ENCODE measurements around the gene CTPS1. TPM values are rescaled to one million over a fixed set of nuclear protein-coding genes. Genes with fewer than 3 reads are reported as not detected.

The CTPS1 gene
- total RNA-seq, 1 experiment from 2014 or later = 73.4 TPM

DNA sequence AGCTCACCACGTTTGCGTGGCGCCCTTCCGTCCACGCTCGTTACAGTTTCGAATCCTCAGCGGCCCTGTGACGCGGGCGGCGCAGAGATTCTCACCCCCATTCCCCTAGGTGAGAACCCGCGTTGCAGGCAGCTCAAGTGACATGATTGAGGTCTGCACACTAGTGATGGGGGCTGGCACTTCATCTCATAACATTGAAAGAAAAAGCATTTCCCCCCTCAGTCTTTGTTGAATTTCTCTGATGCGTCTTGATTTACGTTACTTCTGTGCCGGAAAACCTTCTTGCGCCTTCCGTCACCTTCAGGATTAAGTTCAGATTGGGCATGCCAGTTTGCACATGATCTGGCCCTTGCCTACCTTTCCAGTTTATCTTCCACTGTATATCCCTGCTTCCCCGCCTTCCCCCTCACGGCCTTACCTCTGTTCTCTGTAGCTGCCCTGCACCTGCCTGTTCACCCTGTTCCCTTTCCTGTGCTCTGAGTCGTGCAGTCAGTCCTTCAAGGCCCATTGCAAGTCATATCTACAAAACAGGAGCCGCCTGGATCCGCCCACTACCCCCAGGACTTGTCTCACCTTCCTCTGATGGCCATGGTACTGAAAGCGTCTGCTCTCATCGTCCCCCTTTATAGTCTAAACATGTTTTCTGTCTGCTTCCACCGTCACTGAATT, 1.1 kb downstream of the CTPS1 start:
- ChIA-PET CTCF (interaction anchor here (0.8 to 2.7 kb wide), 7 partner anchors 23 to 206 kb away, joined by 3 to 17 read pairs (median 8); partner anchors contain the start of genes CITED4 and SLFNL1), POLR2A (interaction anchor here (0.7 to 1.5 kb wide), 3 partner anchors 119 to 1586 kb away, joined by 3 to 11 read pairs (median 3); partner anchors contain the start of genes CITED4 and NFYC)

DNA sequence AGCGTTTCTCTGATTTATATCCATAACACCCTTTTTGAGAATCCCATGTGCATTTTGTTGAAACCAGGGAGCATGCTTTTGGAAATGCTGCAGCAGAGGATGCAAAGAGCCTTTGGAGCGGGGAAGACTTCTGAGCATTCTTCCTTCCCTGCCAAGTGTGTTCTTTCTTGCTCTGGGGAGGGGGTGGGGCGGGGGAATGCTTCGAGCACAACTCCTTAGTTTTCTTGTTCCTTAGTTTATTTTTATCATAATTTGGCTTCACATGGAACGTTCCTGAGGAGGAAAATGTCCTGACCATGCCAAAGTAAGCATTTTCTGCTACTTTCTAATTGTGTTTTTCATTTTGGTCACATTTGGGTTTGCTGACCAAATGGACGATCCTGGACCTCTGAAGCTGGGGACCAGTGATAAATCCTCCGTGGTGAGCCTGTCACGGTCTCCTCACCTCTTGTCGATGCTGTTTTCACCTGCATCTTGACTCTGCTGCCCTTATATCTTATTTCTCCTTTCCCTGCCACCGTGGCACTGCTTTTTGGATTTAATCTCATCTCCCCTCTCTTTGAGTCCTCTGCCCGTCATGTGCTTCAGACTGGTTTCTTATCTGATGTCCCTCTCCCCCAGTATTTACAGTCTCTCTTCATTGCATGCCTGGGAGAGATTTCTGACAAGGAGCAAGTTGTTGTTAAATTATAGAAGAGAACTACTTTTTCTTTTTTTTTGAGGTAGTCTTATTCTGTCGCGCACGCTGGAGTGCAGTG, 2.4 kb downstream of the CTPS1 start:
- DNase-seq (ENCODE audit: low spot score) = no peak
- ChIA-PET POLR2A (no interaction called here), CTCF (interaction anchor here (0.5 to 1.9 kb wide), 3 partner anchors 17 to 33 kb away, joined by 3 to 5 read pairs (median 3); no protein-coding TSS in a partner anchor)
- peak overlapping the region; percentile 83; the same call in 1 of the 2 replicates for H3K4me3 Mint-ChIP-seq
- no peak overlapping the region for H3K27ac Mint-ChIP-seq
- ATAC-seq = no peak
- H3K27me3 Mint-ChIP-seq (ENCODE audit: low read depth) = no peaks in the 10 kb centered on the region
- no peaks in the 10 kb centered on the region for H3K9me3 Mint-ChIP-seq
- H3K4me1 Mint-ChIP-seq = peaks cover 23% of the 10 kb centered on the region
- peaks cover 38% of the 10 kb centered on the region for H3K36me3 Mint-ChIP-seq
- TF ChIP-seq, protein P1, sequence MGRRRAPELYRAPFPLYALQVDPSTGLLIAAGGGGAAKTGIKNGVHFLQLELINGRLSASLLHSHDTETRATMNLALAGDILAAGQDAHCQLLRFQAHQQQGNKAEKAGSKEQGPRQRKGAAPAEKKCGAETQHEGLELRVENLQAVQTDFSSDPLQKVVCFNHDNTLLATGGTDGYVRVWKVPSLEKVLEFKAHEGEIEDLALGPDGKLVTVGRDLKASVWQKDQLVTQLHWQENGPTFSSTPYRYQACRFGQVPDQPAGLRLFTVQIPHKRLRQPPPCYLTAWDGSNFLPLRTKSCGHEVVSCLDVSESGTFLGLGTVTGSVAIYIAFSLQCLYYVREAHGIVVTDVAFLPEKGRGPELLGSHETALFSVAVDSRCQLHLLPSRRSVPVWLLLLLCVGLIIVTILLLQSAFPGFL (CRISPR knock-in tag; IDR thresholded peaks at IDR 0.05; ENCODE audit: borderline replicate concordance) = no peak
- TF ChIP-seq, protein P2, sequence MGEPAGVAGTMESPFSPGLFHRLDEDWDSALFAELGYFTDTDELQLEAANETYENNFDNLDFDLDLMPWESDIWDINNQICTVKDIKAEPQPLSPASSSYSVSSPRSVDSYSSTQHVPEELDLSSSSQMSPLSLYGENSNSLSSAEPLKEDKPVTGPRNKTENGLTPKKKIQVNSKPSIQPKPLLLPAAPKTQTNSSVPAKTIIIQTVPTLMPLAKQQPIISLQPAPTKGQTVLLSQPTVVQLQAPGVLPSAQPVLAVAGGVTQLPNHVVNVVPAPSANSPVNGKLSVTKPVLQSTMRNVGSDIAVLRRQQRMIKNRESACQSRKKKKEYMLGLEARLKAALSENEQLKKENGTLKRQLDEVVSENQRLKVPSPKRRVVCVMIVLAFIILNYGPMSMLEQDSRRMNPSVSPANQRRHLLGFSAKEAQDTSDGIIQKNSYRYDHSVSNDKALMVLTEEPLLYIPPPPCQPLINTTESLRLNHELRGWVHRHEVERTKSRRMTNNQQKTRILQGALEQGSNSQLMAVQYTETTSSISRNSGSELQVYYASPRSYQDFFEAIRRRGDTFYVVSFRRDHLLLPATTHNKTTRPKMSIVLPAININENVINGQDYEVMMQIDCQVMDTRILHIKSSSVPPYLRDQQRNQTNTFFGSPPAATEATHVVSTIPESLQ (CRISPR knock-in tag; IDR thresholded peaks at IDR 0.05) = no peak
- TF ChIP-seq, protein P3, sequence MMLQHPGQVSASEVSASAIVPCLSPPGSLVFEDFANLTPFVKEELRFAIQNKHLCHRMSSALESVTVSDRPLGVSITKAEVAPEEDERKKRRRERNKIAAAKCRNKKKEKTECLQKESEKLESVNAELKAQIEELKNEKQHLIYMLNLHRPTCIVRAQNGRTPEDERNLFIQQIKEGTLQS (CRISPR knock-in tag; conservative IDR thresholded peaks at IDR 0.05) = no peak
- TF ChIP-seq TCF7 (CRISPR knock-in tag; IDR thresholded peaks at IDR 0.05; ENCODE audit: low read depth) (no peak), CBFB (CRISPR knock-in tag; IDR thresholded peaks at IDR 0.05; ENCODE audit: low read depth) (no peak), TEAD4 (CRISPR knock-in tag; IDR thresholded peaks at IDR 0.05) (no peak)
- TF ChIP-seq, protein P4, sequence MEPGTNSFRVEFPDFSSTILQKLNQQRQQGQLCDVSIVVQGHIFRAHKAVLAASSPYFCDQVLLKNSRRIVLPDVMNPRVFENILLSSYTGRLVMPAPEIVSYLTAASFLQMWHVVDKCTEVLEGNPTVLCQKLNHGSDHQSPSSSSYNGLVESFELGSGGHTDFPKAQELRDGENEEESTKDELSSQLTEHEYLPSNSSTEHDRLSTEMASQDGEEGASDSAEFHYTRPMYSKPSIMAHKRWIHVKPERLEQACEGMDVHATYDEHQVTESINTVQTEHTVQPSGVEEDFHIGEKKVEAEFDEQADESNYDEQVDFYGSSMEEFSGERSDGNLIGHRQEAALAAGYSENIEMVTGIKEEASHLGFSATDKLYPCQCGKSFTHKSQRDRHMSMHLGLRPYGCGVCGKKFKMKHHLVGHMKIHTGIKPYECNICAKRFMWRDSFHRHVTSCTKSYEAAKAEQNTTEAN (CRISPR knock-in tag; IDR thresholded peaks at IDR 0.05) = no peak
- TF ChIP-seq, protein P5, sequence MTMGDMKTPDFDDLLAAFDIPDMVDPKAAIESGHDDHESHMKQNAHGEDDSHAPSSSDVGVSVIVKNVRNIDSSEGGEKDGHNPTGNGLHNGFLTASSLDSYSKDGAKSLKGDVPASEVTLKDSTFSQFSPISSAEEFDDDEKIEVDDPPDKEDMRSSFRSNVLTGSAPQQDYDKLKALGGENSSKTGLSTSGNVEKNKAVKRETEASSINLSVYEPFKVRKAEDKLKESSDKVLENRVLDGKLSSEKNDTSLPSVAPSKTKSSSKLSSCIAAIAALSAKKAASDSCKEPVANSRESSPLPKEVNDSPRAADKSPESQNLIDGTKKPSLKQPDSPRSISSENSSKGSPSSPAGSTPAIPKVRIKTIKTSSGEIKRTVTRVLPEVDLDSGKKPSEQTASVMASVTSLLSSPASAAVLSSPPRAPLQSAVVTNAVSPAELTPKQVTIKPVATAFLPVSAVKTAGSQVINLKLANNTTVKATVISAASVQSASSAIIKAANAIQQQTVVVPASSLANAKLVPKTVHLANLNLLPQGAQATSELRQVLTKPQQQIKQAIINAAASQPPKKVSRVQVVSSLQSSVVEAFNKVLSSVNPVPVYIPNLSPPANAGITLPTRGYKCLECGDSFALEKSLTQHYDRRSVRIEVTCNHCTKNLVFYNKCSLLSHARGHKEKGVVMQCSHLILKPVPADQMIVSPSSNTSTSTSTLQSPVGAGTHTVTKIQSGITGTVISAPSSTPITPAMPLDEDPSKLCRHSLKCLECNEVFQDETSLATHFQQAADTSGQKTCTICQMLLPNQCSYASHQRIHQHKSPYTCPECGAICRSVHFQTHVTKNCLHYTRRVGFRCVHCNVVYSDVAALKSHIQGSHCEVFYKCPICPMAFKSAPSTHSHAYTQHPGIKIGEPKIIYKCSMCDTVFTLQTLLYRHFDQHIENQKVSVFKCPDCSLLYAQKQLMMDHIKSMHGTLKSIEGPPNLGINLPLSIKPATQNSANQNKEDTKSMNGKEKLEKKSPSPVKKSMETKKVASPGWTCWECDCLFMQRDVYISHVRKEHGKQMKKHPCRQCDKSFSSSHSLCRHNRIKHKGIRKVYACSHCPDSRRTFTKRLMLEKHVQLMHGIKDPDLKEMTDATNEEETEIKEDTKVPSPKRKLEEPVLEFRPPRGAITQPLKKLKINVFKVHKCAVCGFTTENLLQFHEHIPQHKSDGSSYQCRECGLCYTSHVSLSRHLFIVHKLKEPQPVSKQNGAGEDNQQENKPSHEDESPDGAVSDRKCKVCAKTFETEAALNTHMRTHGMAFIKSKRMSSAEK (CRISPR knock-in tag; IDR thresholded peaks at IDR 0.05; ENCODE audit: borderline replicate concordance) = no peak

More for the DNA sequence above, 1.1 kb downstream of the CTPS1 start:
- TF ChIP-seq, protein P2 (CRISPR knock-in tag; IDR thresholded peaks at IDR 0.05) = no peak
- no peak for TF ChIP-seq NR2C2 (CRISPR knock-in tag; IDR thresholded peaks at IDR 0.05)
- TF ChIP-seq, protein P6, sequence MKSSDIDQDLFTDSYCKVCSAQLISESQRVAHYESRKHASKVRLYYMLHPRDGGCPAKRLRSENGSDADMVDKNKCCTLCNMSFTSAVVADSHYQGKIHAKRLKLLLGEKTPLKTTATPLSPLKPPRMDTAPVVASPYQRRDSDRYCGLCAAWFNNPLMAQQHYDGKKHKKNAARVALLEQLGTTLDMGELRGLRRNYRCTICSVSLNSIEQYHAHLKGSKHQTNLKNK (CRISPR knock-in tag; IDR thresholded peaks at IDR 0.05) = no peak
- TF ChIP-seq, protein P7, sequence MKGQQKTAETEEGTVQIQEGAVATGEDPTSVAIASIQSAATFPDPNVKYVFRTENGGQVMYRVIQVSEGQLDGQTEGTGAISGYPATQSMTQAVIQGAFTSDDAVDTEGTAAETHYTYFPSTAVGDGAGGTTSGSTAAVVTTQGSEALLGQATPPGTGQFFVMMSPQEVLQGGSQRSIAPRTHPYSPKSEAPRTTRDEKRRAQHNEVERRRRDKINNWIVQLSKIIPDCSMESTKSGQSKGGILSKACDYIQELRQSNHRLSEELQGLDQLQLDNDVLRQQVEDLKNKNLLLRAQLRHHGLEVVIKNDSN (CRISPR knock-in tag; IDR thresholded peaks at IDR 0.05) = no peak
- TF ChIP-seq RORB (CRISPR knock-in tag; IDR thresholded peaks at IDR 0.05) = no peak
- no peak for TF ChIP-seq ESRRA (CRISPR knock-in tag; IDR thresholded peaks at IDR 0.05; ENCODE audit: borderline replicate concordance)
- TF ChIP-seq, protein P4 (CRISPR knock-in tag; IDR thresholded peaks at IDR 0.05) = no peak
- TF ChIP-seq TCF7 (CRISPR knock-in tag; IDR thresholded peaks at IDR 0.05; ENCODE audit: low read depth) = no peak
- Mint-ChIP-seq H3K27me3 (ENCODE audit: low read depth) (no peaks in the 10 kb centered on the region), H3K27ac (peak overlapping the region; percentile 76), H3K36me3 (peaks cover 25% of the 10 kb centered on the region), H3K4me3 (peak overlapping the region; percentile 83), H3K9me3 (no peaks in the 10 kb centered on the region), H3K4me1 (peaks cover 23% of the 10 kb centered on the region)
- ATAC-seq (no peak), DNase-seq (ENCODE audit: low spot score) (peak; percentile 25)
